SU-DHL-6 (cell line): ENCODE results near the gene SLC27A6.

Experiments used
- CTCF ChIP-seq: fragments of 200-600 bp; sonication (generic); IDR thresholded peaks from one replicate; pipeline ENCODE4 v1.5.1; 2017; ENCODE audit warnings: antibody characterized with exemption, mild to moderate bottlenecking, low read length, moderate library complexity; ENCODE audit not compliant: insufficient read depth, poor library complexity, severe bottlenecking
- EZH2phosphoT487 ChIP-seq: fragments of 200-600 bp; sonication (generic), shearing (Covaris generic); conservative IDR thresholded peaks from 2 replicates; pipeline ENCODE4 v1.6.1; 2018; ENCODE audit warnings: mild to moderate bottlenecking, antibody characterized with exemption, low read length, moderate library complexity, mixed read lengths

GRCh38 chr5:129014185-129014584 is 48.9 kb downstream of the SLC27A6 start:
- TF ChIP-seq CTCF: no peak
- no peak for TF ChIP-seq EZH2phosphoT487
